GM21723 (cell line): ENCODE measurements around the gene C10orf71.

ENCODE experiments used
- ATAC-seq: cut with Tn5 transposase; IDR thresholded peaks from one replicate; pipeline ENCODE4 v1.9.1; 2021; ENCODE audit warnings: mild to moderate bottlenecking, moderate library complexity; ENCODE audit not compliant: unreplicated experiment

Gene C10orf71

DNA sequence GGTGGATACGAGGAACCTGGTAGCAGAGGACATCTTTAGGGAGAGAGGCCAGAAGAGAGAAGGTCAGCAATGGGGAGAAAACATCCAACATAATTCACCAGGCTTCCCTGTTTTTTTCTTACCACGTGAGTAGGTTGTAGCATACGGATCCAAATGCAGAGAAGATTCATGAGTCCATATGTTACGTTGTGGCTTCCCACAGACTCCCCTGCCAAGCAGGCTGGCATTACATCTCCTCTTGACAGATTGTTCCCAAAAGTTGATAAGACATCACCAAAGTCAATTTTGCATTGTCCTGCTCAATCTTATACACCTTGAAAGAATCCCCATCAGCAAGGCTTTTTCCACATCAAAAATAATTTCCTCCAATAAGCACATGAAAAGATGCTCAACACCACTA is 57.2 kb downstream of the C10orf71 start:
- ATAC-seq: no peak

DNA sequence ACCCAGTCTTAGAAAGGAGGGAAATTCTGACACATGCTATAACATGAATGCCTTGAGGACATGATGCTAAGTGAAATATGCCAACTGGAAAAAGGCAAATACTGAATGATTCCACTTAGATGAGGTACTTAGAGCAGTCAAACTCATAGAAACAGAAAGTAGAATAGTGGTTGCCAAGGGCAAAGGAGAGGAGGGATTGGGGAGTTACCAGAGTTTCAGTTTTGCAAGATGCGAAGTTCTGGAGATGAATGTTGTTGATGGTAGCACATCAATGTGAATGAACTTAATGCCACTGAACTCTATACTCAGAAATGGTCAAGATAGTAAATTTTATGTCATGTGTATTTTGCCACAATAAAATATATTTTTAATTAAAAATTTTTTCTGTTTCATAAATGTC is 58.0 kb downstream of the C10orf71 start:
- no peak for ATAC-seq

DNA sequence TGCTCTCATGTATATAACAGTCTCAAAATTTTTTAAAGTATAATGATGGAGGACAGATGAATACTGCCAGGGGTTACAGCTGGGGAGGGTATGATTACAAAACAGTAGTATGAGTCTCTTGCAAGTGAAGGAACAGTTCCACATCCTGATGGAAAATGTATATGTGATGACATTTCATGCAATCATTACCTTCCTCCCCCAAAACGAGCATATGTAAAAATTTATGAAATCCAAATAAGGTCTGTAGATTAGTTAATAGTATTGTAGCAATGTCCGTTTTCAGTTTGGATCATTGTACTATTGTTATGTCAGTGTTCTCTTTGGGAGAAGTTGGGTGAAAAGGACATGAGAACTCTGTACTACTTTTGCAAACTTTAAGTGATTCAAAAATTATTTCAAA is 58.9 kb downstream of the C10orf71 start:
- ATAC-seq: no peak

DNA sequence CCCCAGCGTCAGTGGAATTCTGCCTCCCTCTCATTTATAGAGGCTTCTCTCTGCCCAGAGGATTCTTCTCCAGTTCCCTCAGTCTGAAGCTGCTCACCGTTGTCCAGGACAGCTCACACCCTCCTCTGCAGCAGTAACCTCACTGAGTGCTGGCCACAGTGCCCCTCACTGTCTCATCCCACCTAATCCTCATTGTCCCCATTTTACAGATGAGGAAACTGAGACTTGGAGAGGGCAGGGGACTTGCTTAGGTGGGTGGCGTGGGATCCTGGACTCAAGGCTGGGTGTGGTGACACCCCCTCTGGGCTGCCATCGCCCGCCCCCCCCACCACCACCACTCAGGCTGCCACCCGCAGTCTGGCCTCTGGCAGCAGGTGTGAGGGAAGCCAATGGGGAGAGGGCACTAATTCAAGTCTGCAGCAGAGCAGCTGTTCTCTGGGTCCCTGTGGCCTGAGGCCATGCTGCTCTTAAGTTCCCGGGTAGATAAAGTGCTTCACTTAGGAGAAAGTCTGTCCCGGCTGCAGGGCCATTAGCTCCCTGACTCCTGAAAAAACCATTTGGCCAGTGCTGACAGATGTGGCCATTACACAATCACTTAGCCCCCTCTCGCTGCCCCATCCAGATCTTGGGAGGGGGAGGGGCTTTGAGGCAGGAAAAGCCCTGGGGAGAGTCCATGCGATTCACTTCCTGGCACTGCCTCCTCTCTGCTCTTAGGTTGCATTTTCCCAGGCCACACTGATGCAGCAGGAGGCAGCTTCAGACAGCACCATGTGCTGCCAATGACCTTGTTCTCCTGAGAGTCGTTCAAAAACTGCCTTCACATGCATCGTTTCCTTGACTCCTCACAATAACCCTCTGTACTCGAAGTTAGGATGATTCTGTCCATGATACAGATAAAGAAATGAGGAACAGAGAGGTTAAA is 60.6 kb downstream of the C10orf71 start:
- ATAC-seq: no peak

DNA sequence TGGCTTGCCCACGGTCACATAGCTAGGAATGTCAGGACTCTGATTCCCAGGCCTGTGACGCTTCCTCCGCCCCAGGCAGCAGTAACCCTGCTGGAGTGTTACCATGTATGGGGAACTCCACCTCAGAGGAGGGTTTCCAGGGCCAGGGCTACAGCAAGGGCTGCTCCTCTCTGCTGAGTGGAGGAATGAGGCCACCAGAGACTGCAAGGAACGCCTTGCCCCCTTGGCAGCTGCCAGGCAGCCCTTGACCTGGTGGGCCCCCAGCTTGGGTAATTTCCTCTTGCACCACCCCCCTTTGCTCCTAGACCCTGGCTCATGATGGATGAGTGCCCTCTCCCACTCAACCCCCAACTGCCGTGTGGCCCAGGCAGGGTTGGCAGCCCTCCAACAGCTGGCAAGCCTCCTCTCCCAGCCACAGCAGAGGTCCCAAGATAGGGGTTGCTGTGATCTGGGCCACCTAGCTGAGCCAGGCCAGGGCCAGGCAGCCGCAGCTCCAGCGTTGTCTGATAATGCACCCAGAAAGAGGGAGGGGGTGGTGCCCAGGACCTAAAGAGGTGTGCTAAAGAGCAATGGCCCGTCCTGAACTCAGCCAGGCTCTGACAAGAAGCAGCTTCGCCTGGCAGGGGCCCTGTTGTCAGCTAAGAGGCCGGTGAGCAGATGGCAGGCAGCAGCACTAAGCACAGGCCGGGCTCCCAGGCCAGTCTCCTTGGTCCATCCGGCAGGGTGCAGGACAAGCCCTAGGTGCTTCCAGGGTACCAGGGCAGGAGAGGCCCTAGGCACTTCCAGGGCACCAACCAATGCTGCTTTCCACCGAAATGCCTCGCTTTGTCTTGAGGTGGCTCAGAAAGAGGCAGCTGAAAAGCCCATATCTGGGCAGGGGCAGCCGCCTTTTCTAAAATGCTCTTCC is 61.6 kb downstream of the C10orf71 start:
- no peak for ATAC-seq

DNA sequence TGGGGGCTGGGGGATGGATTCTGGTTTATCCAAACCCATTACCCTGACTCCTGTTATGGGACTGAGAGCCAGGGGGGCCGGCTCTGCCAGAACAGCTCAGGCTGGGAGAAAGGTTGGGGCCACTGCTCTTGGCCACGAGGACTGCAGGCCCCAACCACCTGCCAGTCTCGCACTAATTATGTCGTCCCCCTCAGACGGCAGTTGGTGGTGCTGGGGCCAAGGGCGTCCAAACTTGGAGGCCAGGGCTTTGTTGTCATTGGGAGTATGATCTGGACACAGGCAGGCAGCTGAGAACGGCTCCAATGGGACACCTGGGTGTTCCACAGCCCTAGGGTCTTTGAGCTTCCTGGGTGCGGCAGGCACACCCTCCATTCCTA is 62.2 kb downstream of the C10orf71 start:
- no peak for ATAC-seq

DNA sequence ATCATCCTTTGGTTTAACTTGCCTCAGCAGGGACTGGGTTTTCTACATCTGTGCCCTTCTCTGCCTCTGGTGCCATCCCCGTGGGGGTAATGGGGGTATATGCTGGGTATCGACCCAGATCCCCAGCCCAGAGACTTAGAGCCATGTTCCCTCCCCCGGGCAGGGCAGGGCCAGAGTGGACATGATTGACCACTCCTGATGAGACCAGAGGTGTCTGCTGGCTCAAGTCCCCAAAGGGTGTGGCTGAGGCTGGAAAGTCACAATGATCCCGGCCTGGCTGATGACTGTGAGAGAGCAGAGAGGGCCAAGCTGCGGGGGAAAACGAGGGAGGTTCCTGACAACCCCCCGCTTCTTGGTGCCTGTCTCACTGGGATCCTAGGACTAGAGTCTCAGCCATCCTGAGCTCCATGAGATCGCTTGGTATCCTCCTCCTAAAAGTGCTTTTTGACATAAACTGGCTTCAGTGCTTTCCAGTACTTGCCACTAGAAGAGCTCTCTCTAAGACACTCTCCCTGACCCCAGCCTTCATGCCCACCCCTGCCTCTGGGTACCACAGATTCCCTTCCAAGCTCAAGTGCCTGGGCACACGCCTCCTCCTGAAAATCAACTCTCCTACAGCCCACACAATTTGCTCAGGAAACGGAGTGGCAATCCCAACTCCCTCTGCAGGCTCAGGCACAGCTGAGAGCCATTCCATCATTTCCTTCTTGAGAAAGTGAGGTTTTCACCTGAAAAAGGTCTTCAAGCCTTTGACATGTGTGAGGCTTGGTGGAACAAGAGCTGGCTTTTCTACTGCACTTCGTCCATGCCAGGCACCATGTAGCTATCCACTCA is 63.0 kb downstream of the C10orf71 start:
- ATAC-seq: no peak

DNA sequence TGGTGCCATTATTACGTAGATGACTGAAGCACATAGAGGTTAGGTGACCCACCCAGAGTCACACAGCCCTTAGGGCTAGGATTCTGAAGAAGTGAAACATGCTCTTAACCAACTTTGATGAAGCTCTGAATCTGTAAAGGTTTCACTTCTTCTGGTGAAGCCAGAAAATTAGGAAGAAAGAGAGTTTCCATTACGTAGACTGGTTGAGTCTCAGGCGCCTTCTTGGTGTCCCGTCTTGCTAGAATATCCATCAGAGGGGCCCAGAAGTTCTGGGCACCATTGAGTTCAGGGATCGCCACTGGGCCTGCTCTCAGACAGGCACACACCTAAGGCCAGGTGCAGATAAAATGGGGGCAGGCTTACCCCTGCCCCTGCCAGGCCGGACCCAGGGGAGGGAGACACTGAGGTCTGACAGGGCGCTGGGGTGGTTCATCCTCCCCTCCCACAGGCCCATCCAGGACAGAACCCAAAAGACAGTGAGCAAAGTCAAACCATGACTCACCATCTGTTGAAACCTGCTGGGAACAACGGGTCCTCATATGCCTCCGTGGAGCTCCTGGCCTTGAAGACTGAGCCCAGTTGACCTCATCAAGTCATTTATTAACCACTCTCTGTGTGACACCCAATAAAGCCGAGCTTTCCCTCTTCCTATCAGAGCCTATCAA is 63.8 kb downstream of the C10orf71 start:
- peak; percentile 96 for ATAC-seq

DNA sequence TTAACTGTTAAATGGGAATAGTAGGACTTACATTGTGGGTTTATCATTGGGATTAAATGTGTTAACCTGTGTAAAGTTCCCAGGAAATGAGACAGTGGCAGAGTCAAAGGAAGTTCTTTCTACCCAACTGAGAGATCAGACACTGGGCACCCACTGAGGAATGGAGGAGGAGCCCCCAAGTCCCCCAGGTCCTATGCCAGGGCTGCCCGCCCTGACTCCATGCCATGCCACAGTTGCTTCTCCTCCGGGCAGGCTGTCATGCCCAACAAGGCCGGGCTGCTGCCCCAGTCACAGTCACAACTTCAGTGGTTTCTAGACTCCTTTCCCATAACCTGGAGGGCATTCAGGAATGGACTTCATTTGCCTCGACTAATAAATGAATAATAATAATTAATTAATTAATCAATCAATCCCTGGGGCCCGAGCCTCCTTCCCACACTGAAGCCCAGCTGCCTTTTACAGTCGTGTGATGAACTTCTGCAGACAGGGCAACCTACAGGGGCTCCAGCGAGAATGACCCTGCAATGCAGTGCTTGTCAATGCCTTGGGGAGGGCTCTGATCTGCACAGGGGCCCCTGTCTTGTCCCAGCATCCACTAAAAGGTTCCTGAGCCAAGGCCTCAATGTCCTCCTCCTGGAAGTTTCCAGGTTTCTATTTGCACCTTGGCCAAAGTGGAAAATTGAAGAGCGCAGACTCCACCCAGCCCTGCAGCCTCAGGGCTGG is 64.5 kb downstream of the C10orf71 start:
- ATAC-seq: no peak

DNA sequence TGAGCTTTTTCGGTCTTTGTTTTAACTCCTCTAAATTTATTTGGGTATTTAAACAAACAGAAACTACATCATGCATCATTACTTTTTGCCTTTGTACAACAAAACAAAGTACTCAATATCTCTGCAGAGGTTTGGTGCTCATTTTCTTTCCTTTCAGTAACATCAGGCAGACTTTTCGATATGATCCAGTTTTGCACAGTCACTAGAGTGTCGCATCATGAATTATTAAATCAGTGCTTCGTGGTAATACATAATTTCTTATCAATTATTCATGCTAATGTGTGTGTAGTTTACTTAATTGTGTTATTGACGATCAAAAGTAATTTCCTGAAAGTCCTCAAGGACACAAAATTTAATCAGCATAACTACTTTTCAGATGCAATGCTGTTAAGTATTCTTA is 65.1 kb downstream of the C10orf71 start:
- no peak for ATAC-seq

DNA sequence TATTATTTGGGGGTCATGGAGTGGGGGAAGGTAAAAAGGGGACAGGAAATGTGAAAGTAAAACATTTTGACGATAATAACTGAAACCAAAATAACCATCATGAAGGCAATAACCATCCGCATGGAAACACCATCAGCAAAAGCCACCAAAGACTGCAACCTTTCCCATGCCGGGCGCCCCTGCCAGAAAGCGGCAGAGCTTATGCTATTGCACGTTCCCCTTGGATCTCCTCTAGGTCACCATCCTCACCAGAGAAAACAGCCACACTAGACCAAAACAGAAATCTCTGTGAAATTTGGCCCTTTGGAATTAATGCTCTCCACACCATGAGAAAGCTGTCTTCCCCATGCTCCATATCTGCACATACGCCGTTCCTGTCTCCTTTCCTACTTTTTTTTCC is 65.8 kb downstream of the C10orf71 start:
- ATAC-seq: no peak

DNA sequence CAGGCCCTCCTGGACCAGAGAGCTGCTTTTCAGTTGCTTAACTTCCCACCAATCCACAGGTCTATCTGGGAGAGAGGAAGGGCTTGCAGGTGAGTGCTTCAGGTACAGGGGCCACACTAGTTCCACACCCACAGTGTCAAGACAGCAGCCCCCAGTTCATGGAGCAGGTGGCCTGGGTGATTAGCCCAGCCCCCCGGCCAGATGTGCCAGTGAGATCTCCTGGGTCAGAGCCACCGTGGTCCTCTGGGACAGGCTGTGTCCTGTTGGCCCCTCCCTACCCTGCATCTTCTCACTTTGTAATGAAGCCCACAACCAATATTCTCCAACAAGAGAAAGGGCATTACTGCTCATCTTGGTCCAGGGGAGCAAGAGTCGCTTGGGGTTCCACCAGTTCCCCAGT is 66.3 kb downstream of the C10orf71 start:
- no peak for ATAC-seq

DNA sequence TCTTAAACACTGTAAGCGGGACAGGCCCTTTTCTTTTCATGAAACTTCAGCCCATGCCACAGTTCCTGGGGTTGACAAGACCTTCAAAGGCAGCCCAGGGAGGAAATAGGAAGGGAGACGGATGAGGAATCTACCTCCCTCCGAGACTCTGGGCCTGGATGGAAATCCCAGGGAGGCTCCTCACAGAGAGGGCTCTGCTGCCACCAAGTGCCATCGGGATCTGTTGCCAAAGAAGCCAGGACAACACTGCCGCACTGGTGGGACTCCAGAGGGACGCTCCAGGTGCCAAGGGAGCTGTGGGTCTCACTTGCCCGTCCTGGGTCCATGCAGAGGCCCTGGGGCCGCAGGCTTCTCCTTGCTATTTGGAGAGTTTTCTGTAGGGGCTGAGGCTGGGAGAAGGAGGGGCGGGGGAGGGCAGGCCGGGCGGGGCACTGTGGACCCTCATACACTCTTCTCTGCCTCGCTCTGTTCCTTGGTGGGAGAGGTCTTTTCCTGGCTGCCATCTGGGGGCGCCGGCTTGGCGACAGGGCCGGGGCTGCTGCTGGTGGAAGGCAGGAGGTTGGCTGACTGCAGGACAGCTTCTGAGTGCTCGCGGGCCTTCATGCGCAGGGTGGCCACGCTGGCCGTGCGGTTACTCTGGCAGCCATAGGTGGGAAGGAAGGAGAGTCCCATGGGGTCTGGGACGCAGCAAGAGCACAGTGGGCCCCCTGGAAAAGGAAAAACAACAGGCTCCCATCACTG is 66.9 kb downstream of the C10orf71 start:
- no peak for ATAC-seq

DNA sequence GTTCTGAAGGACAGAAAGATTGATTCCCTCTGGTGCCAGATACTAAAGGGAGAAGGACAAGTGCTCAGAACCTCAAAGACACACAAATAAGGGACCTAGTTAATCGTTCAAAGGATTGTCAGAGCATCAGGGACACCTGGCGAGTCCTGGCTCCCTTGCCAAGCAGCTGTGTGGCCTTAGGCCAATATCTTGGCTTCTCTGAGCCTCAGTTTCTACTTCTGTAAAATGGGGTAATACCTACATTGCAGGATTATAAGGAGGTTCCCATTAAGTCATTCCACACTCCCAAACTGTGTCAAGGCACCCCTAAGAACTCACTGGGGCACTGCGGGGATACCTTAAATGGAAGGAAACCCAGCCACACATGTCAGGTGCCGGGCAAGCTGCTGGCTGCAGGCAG is 67.5 kb downstream of the C10orf71 start:
- ATAC-seq: no peak

DNA sequence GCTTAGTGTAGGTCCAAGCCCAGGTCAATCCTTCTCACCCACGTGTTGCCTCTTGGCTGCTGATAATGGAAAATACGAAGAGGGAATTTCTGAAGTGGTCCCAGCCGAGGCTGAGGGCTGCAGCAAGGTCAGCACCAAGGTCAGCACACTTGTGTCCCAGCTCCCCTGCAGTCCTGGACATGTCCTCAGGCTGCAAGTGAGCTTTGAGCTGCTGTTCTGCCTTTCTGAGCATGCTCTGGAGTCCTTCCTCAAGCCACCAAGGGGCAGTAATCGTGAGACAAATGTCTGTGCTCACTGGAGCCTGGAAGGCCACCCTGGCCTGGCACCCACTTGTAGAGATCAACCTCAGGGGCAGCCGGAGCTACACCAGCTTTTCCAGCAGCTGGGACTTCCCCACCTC is 68.6 kb downstream of the C10orf71 start:
- ATAC-seq: no peak

DNA sequence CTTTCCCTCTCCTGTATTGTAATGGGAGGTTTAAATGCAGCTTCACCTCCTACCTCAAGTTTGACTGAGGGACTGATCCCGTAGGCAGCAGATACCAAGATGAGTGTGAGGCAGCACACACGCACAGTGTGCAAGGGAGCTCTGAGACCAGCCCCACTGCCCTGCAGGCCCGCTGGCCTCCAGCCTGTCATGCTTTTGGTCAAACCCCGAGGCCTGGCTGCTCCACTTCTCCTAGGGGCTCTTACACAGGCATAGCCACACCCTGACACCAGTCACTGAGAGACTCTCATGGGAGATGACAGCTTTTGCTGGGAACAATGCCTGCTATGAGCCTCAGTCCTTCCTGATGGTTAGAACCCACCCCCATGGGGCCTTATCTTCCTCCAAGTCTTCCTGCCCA is 69.3 kb downstream of the C10orf71 start:
- ATAC-seq: no peak

DNA sequence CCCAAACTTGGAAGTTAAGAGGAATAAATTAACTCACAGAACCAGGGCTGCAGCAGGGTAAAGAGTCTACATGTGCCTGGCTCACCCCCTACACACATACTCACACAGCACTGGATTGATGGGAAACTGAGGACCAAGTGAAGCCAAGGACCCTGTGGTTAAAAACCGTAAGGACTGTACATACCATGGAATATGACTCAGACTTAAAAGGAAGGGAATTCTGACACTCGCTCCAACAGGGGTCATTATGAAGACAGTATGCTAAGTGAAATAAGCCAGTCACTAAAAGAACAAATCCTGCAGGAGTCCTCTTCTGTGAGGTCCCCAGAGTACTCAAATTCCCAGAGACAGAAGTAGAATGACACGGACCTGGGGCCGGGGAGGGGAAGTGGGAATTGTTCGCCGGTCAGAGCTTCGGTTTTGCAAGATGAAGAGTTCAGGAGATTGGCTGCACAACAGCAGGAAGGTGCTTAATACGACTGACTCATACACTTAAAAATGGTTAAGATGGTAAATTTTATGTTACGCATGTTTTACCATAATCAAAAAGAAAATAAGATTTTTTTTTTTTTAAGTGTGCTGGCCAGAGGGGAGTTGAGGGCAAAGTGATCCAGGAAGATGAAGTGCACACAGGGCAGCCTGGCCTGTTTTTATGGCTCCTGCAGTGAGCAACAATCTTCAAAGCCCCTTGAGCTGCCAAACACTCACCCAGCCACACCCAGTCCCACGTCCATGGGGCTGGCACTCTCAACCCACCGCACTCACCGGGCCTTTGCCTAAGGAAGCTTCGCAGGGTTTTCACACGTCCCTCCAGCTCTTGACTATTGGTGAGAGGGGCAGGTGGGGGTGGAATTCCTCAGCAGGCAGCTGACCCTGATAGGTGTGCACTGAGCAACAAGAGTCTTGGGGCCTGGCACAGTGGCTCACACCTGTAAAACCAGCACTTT is 70.5 kb downstream of the C10orf71 start:
- ATAC-seq: no peak
